Measurements from ENCODE around the gene ABI1.
"Not testable (repeated sequence)": the region's sequence is repeated elsewhere in the genome, so short reads cannot be mapped to it uniquely, and the experiment has no call there.

The ABI1 gene

DNA sequence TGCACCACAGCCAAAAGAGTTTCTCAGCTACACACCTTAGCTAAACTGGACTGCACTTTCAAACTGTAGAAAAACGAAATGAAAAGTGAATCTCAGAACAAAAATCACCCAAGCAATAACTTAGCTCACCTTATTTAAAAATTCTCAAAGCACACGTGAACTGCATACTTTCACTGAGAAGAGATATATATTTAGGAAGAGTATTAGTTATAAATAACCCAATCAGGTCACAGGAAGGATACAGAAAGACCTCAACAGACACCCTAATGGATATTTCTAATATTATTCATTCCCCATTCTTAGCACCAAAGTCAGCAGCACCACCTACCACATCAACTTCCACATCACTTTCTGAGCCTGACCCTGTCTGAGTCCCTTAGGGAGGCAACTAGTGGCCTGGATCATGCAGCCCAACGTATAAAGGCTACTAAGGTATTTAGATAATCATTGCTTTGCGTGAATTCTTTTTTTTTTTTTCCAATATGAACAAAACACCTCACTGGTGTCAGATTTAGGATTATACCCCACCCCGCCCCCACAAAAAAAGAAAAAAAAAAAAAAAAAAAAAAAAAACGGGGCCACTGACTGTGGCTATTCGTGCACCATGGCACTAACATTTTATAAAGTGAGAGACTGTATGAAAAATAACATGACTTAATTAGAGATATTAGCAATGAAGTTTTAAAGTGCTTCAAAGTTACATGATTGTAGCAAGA, 2.6 kb downstream of the ABI1 start:
- H3K4me3 ChIP-seq (ENCODE audit: low read depth, low read length): no peak overlapping the region; the same call in 1 of the 2 replicates
- DNase-seq (ENCODE audit: low read depth, low spot score): no peak
- POLR2A ChIA-PET: no interaction called here
- no peak for TF ChIP-seq CTCF (IDR thresholded peaks at IDR 0.05; ENCODE audit: insufficient read depth, low read length, missing control alignments)
- CTCF ChIA-PET: interaction anchor here (0.9 to 1.6 kb wide), 2 partner anchors 130 to 132 kb away, joined by 3 read pairs; no protein-coding TSS in a partner anchor

DNA sequence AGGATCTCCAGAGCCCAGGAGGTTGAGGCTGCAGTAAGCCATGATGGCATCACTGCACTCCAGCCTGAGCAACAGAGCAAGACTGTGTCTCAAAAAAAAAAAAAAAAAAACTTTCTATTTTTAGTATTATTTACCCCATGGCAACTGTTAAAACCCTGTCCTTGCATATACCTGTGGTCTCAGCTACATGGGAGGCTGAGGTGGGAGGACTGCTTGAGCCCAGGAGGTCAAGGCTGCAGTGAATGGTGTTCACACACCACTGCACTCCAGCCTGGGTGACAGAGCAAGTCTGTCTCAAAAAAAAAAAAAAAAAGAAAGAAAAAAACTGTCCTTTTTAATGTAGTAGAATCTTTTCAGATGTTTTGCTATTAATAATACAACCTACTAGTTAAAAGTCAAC, 3.2 kb downstream of the ABI1 start:
- H3K4me3 ChIP-seq (ENCODE audit: low read depth, low read length); POLR2A ChIA-PET; DNase-seq (ENCODE audit: low read depth, low spot score): not testable (repeated sequence)
- CTCF ChIA-PET: interaction anchor here (0.9 to 1.6 kb wide), 2 partner anchors 129 to 131 kb away, joined by 3 read pairs; no protein-coding TSS in a partner anchor

GRCh38 chr10:26855186-26855585, 5.6 kb downstream of the ABI1 start:
- CTCF ChIA-PET: no interaction called here
- POLR2A ChIA-PET: no interaction called here
- TF ChIP-seq CTCF (IDR thresholded peaks at IDR 0.05; ENCODE audit: insufficient read depth, low read length, missing control alignments): no peak
- DNase-seq (ENCODE audit: low read depth, low spot score): no peak
- H3K4me3 ChIP-seq (ENCODE audit: low read depth, low read length): no peak overlapping the region

- no peak for TF ChIP-seq CTCF (IDR thresholded peaks at IDR 0.05; ENCODE audit: insufficient read depth, low read length, missing control alignments)
- CTCF ChIA-PET: interaction anchor here (1.2 kb wide), 1 partner anchor 128 kb away, joined by 4 read pairs; no protein-coding TSS in a partner anchor
- POLR2A ChIA-PET: no interaction called here
- H3K4me3 ChIP-seq (ENCODE audit: low read depth, low read length): no peak overlapping the region
- no peak for DNase-seq (ENCODE audit: low read depth, low spot score)
Observed at GRCh38 chr10:26854524-26854923, 6.2 kb downstream of the ABI1 start.

DNA sequence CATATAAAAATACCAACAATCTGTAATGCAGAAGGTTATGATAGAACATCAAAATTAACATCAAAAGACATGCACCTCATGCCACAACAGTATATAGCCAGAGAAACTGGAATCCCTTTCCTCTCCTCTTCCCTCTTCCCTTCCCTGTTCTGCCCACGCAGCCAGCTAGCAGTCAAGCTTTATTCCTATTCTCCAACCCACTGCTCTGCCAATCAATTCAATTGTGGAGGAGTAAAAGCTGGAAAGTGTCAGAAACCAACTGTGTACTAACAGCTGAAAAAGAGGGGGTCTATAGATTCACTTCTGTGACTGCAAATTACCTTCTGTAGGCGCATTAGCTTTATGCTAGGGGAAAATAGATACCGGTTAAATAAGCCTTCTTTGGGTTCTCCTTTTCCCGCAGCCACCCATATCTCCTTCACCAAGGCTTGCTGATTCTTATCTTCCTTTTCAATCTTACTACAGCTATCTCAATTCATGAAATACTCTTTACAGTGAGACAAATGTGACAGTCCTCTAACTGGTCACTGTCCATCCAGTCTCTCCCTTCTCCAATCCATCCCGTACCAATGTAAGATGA, 16.3 kb downstream of the ABI1 start:
- no peak for DNase-seq (ENCODE audit: low read depth, low spot score)
- H3K4me3 ChIP-seq (ENCODE audit: low read depth, low read length): no peak overlapping the region
- ChIA-PET CTCF (interaction anchor here (0.9 to 3.1 kb wide), 4 partner anchors 17 to 159 kb away, joined by 3 to 9 read pairs (median 4); partner anchors contain the start of gene ABI1), POLR2A (interaction anchor here (0.6 kb wide), 1 partner anchor 1423 kb away, joined by 3 read pairs; no protein-coding TSS in a partner anchor)
- no peak for TF ChIP-seq CTCF (IDR thresholded peaks at IDR 0.05; ENCODE audit: insufficient read depth, low read length, missing control alignments)

DNA sequence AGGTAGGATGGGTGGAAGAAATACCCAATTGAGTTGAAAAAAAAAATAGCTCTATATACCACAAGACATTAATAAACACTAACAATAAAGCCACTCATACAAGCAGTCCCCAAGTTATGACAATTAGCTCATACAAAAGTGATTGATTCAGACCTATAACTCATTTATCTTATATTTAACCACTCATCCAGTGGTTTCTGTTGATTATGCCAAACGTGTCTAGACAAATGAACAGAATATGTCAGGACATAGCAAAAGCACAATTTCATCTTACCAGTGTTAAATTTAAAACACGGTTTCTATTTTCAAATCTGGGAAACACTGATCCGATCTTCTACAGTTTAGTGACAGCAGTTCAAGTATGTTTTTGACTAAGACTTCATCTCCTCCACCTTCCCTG, 17.0 kb downstream of the ABI1 start:
- ChIA-PET POLR2A (no interaction called here), CTCF (interaction anchor here (1.3 kb wide), 1 partner anchor 25 kb away, joined by 3 read pairs; no protein-coding TSS in a partner anchor)
- no peak for TF ChIP-seq CTCF (IDR thresholded peaks at IDR 0.05; ENCODE audit: insufficient read depth, low read length, missing control alignments)
- H3K4me3 ChIP-seq (ENCODE audit: low read depth, low read length): no peak overlapping the region
- no peak for DNase-seq (ENCODE audit: low read depth, low spot score)

All from AG04449 (cell line).